NCI-H128 (cell line): Measurements from ENCODE around the gene TGDS.
"Not testable (repeated sequence)": the region's sequence is repeated elsewhere in the genome, so short reads cannot be mapped to it uniquely, and the experiment has no call there.

Source experiments
- DNase-seq: peaks from one replicate; lab custom pipeline; 2025; ENCODE audit not compliant: unreplicated experiment; lab: John Stamatoyannopoulos, UW

TGDS gene

DNA sequence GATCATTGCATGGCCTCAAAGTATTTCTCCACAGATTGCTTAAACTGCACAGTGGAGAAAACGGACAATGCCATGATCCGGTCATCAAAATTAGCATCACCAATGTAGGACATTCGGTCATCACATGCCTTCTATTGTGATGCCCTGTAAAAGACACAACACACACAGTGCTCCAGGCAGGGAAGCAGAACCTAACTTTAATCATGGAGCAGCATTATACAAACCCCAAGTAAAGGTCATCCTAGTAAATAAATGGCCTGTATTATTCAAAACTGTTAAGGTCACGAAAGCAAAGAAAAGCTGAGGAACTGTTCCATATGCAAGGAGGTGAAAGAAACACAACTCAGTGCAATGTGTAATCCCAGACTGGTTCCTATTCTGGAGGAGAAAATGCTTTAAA is 42.2 kb downstream of the TGDS start:
- DNase-seq = no peak

DNA sequence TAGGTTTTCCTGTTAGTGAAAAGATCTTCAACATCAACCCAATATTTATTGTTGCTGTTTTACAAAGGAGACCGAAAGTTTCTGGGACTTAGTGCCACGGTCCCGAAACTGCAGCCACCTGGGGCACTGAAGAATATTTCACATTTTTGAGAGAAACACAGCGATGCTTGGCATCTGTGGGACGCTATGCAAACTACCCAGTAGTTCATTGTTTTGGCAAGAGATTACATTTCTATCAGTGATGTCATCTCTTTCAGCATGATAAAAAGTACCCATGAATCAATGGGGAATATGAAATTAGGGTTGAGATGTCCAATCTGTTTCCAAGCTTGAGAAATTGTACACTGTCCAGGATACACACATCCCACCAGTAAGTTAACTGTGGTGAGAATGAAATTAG is 43.9 kb downstream of the TGDS start:
- no peak for DNase-seq

DNA sequence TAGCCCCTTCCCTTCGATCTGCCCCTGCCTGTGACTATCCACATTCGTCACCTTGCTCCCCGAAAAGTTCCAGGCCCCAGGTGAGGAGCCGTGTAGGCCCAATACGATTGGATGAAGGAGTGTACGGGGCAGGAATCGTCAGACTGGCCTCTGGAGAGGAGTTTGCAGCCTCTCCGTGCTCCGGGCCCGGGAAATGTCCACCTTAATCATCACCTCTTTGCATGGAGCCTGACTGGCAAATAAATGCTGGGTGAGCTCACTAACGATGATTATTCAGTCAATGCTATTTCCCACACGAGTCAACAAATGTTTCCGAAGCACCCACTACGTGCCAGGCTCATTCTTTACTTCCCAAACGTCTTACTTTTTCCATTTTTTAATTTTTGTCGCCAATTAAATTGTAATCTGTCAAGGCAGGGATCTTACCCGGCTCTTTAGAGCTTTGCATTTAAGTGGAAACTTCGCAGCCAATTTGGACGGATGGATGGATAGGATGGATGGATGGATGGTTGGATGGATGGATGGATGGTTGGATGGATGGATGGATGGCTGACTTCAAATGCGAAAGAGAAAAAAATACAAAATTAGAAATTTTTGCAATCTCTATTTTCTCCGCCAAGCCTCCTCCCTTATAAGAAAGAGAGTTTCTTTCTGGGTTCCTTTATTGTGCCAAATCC is 45.8 kb downstream of the TGDS start:
- DNase-seq = no peak

DNA sequence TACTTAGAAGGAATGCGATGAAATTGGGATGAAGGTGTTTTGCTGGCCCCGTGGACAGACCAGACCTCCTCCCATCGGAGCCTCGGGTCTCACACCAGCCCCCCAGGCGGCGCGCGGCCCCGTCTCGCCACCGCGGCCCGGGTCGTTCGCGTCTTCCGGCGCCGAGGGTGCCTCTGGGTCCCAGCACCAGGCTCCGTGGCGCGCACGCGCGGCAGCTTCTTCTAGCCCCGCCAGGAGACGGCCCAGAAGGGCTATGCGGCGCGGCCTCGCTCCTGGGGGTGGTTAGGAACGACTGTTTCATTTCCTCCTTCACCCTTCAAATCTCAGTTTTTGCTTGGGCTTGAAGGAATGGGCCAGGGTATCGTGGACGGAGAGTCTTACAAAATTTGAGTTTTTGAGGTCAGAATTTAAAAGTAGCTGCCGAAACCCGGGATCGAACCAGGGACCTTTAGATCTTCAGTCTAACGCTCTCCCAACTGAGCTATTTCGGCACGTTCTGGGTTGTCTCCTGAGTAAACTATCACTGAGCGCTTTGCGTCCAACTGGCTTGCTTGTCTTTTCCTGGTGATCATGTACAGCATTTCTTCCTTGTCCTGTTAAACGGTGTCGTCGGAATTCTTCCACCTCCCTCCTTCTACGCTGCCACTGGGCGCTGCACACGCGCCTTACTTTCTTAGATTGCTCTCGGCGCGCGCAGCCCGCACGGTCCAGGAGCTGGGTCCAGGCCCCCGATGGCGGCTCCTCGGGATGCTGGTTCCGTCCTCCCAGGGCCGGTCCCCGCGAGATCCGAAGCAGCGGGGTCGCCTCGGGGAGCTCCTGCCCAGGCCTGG is 46.5 kb downstream of the TGDS start:
- DNase-seq = no peak

DNA sequence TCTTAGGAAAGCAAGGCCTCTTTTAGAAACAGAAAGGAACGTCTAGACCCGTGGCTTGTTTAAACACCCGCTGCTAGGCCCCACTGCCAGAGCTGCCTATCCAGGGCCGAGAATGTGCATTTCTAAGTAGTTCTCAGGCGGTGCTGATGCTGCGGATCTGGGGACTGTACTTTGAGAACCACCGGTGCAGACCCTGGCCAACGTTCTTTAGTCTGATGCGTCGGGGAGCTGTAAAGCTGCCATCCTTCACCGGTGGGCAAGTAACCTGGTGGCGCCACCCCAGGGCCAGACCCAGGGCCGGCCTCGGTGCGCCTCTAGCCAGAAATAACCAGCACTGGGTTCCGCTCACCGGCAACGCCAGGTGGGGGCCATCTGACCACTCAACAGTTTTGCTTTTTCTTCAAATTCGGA is 47.1 kb downstream of the TGDS start:
- DNase-seq = no peak

DNA sequence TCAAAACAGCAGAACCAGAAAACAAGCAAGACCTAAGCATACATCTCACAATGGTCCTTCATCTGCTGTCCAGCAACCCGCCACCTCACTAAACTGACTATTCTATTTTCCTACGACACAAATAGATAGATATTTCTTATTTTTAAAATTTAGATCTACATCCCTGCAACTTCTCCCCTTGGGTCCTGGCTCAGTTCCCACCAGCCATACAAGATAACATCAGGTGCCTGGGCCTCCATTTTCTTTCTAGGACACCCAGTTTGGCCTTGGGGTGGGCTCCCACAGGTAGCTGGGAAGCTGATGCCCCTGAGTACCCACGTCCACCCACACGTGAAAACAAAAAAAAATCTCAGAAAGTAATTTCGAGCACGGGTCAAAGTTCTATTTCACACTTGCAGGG is 47.6 kb downstream of the TGDS start:
- no peak for DNase-seq

DNA sequence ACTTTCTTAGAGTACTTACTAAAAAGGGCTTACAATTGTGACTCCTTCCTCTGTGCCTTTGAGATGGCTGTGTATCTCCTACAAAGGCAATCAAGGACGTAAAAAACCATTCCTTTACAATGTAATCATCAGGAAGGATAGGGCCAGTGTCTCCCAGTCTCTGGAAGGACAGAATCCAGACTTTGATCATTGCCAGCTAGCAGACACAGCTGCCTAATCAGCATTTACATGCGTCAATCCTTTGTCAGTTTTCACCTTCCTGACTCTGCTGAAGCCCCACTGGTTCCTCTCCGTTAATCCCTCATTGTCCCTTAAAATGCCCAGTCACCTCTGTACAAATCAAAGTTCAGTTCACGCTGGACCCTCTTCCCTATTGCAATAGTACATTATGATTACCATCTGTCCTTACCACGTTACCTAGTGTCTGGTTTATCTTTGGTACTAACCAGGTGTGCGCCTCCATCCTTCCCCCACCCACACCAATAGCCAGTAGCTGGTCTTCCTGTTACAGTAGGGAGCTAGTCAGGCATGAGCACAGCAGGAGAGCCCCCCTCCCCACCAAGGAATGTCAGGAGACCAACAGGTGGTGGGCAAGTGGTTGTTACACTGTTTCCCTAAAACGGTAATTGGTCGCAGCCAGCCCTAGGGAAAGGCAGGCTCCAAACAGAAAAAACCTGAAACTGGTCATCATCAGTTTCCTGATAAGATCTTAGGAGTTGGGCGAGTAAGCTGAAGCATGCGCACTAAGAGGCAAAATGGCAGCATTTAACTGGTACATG is 49.7 kb downstream of the TGDS start:
- DNase-seq = no peak

DNA sequence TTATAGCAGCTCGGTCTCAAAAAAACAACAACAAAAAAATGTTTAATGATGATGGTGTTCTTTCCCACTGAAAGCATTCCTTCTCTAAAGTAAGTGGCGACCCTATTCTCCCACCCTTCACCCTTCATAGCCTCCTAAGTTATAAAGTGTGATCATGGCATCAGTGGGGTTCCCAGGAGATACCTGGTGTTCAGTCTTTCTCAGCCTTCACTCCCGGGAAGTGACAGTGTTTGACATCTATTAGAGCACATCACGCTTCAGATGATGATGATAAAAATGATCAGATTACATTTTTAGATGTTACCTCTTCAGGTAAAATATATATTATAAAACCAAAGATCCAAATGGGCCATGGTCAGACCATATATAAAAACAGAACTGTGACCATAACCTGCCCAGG is 51.0 kb downstream of the TGDS start:
- no peak for DNase-seq

DNA sequence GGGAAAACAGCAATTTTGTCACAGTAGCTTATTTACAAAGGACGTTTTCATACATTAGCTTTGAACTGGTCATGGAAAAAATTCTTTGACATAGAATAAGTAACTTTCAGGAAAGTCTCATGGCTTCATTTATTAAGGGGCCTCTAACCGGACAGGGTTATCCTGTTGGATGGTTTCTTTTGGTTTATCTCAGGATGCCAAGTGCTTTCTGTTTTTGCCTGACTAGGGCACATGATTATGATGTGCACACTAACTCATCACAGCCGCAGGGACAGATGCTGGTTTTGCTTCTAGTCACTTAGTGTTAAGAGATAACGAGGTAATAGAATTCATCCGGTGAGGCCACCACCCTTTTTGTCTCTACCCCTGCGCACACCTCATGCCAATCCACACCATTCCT is 53.0 kb downstream of the TGDS start:
- DNase-seq = no peak

DNA sequence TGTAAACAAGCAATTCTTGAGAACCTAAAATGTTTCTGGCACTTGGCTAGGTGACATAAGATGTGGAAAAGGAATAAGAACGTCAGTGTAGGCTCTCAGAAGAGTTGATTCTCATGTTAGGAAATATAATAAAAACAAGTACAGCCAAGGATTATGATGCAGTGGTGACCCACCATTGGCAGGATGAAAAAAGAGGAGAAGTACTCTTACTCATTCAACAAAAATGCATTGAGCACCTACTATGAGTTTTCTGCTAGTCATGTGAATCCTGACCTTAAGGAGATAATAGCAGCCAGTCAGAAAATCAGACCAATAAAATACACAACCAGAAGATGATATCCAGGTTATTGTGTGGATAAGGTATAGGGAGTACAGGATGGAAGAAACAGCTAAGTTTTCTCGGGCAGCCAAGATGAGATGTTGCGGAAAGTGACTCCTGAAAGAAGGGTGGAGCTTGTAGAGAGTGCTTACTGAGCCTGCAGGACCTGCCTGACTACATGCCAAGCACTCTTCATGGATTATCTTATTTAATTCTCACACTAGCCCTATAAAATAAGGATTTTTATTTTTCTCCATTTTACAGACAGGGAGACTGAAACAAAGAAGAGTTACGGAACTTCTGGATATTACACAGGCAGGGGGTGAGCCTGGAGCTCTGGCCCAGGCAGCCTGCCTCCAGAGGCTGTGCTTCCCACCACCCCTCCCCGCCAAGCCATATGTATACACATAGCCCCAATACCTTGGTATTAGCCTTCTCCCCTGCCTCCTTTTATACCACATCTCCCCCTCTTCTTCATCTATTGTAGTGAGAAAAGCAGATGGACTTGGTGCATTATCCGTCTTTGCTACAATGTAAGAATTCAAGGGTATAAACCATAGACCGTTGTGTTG is 58.0 kb downstream of the TGDS start:
- DNase-seq = no peak

DNA sequence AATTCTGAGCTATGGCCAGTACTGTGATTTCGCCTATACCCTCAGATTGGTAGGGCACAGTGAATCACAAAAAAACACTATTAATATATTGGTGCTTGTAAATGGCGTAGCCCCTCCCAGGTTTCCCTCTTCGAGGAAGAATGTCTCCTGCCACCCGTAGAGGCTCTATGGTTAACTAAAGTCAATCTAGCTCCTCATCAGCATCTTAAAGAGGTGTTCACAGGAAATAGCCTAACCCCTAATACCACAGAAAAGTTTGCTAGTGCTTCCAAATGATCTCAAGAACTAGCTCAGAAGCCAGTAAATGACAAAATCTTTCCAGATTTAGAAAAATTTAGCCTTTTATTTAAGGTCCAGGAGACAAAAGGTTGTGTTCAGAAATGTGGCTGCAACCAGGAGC is 60.2 kb downstream of the TGDS start:
- no peak for DNase-seq

DNA sequence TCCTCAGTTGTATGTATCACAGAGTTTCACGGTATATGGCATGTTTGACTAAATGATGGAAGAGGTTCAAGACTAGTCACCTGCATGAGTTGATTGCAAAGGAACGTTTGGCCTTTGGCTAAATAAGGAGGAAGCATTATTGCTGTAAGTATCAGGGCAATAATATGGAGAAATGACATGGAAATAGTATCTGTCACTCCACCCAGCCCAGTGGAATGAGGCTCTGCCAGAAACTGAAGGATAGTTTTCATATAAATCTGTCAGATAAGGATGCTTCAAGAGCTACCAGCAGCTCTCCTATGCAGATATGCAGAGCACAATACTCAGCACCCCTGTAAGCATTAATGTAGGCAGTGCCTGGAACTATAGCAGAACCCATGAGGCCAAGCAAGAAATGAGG is 60.7 kb downstream of the TGDS start:
- no peak for DNase-seq

DNA sequence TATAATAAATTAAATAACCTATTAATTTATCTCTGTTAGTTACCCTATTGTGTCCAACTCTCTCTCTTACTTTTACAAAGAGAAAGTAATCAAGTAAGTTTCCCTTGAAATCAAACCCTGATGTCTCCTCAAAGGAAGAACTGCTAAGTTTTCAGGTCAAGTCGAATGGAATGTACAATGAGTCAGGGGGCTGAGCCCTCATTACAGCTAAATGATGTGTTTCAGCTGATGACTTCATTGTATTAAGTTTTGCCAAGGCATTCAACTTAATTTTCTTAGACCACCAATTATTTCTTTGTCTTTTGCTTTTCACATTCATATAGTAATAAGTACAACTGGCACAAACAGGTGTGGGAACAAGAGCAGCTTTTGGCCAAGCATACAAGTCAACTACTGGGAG is 61.8 kb downstream of the TGDS start:
- no peak for DNase-seq

DNA sequence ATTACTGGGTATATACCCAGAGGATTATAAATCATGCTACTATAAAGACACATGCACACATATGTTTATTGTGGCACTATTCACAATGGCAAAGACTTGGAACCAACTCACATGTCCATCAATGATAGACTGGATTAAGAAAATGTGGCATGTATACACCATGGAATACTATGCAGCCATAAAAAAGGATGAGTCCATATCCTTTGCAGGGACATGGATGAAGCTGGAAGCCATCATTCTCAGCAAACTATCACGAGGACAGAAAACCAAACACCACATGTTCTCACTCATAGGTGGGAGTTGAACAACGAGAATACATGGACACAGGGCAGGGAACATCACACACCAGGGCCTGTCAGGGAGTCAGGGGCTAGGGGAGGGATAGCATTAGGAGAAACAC is 63.7 kb downstream of the TGDS start:
- not testable (repeated sequence) for DNase-seq

DNA sequence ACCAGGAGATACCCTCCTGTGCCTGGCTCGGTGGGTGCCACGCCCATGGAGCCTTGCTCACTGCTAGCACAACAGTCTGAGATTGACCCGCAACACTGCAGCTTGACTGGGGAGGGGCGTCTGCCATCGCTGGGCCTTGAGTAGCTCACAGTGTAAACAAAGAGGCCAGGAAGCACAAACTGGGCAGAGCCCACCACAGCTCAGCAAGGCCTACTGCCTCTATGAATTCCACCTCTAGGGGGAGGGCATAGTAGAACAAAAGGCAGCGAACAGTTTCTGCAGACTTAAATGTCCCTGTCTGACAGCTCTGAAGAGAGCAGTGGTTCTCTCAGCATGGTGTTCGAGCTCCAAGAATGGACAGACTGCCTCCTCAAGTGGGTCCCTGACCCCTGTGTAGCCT is 69.0 kb downstream of the TGDS start:
- not testable (repeated sequence) for DNase-seq

DNA sequence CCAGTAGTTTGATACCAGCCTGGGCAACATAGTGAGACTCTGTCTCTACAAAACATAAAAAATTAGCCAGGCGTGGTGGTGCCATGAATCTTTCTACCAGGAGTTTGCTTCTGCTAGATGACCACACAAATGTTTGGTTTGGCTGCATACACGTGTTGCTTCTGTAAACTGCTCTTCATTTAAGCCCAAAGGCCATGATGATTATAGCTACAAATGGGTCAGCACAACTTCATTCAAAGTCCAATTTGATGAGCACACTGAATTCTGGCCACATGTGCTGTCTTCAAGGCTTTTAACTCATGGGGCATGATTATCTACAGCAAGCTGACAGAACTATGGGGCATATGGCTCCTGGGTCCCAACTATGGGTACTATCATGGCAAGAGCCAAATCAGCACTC is 70.2 kb downstream of the TGDS start:
- no peak for DNase-seq

DNA sequence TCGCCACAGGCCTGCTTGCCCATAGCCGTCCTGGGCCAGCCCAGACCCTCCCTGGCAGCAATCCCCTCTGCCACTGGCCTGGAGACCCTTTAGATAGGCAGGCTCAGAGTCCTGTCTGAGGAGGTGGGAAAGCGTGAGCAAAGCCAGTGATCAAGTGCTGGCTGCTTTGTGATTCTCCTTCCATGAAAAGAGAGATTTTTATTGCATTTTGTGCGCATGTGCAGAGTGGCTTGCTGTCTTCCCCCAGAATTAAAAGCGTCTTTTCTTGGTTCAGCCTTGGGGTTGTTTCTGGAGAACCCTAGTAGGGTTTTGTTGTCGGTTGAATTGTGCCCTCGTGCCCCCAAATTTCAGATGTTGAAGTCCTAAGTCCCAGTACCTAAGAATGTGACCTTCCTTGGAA is 71.5 kb downstream of the TGDS start:
- no peak for DNase-seq
